Body of pancreas (tissue), 4 donors: ENCODE data around the gene WFIKKN1. TPM values are rescaled to one million over a fixed set of nuclear protein-coding genes. Genes with fewer than 3 reads are reported as not detected.
A peak's percentile ranks its signal among the peaks of the same experiment; 100 is the strongest.

Experiments
- ATAC-seq: fragments of 150-250 bp; one replicate; pipeline ENCODE4 v1.9.1; 2016
- DNase-seq, 4 donors: peaks; one replicate each; pipeline ENCODE4 v3.0.0-alpha.2; 2019
- H3K27ac ChIP-seq, 4 donors: fragments of 200-600 bp; sonication (generic); 1 replicate in 3 of 4; 2 replicates in 1 of 4; pipeline versions ENCODE4 v1.5.1 to v1.6.1; 2016 to 2019; ENCODE audit warnings: mild to moderate bottlenecking in 1 of 4, mixed read lengths in 1 of 4, moderate library complexity in 1 of 4
- H3K27me3 ChIP-seq, 2 donors: fragments of 200-600 bp; sonication (generic); one replicate each; pipeline ENCODE4 v1.6.0; 2016; ENCODE audit warnings: mild to moderate bottlenecking in 1 of 2
- H3K36me3 ChIP-seq, 2 donors: fragments of 200-600 bp; sonication (generic); replicated peaks in 1 of 2; 2 replicates each; pipeline ENCODE4 v1.5.1; 2016; ENCODE audit warnings: low read depth in 2 of 2; ENCODE audit not compliant: insufficient read depth in 1 of 2
- H3K4me1 ChIP-seq: fragments of 200-600 bp; sonication (generic); one replicate; pipeline ENCODE4 v1.6.0; 2016
- H3K4me3 ChIP-seq, 2 donors: fragments of 200-600 bp; sonication (generic); 1 replicate in 1 of 2; 2 replicates in 1 of 2; pipeline ENCODE4 v1.5.1; 2016 to 2019
- H3K9me3 ChIP-seq, 3 donors: fragments of 200-600 bp; sonication (generic); 1 replicate in 2 of 3; 2 replicates in 1 of 3; pipeline ENCODE4 v1.5.1; 2016
- POLR2A ChIP-seq, 3 donors: fragments of 450-650 bp; IDR thresholded peaks; one replicate each; pipeline ENCODE4 v1.6.1; 2016; ENCODE audit warnings: antibody characterized with exemption in 3 of 3, mild to moderate bottlenecking in 2 of 3
- WGBS, 2 donors: methylation state at CpG; one replicate each; pipeline ENCODE4 v1.1.5; 2017; 5-methylcytosine and 5-hydroxymethylcytosine counted together
- intact Hi-C: fragments of 100-400 bp; cut with DNase I; formaldehyde crosslinking; loops from one replicate; pipeline ENCODE4 v1.15.1; 2023
- total RNA-seq, 2 donors: library from RNA; depleted of rRNA; stranded (reverse); fragments of >200 nt; gene quantifications; one replicate each; pipeline ENCODE4 v1.1.0, GENCODE V29; 2016
- TF ChIP-seq, protein P1 (sequence below), 7 experiments: fragments of 450-650 bp in 4 of 7; fragments of 200-600 bp in 3 of 7; sonication (generic) in 3 of 7; IDR thresholded peaks; one replicate each; pipeline ENCODE4 v1.5.1; 2016 to 2019; ENCODE audit warnings: antibody characterized with exemption in 7 of 7

The WFIKKN1 gene
- total RNA-seq, 2 donors from 2014 or later, result 3.9 to 5.6 TPM

DNA sequence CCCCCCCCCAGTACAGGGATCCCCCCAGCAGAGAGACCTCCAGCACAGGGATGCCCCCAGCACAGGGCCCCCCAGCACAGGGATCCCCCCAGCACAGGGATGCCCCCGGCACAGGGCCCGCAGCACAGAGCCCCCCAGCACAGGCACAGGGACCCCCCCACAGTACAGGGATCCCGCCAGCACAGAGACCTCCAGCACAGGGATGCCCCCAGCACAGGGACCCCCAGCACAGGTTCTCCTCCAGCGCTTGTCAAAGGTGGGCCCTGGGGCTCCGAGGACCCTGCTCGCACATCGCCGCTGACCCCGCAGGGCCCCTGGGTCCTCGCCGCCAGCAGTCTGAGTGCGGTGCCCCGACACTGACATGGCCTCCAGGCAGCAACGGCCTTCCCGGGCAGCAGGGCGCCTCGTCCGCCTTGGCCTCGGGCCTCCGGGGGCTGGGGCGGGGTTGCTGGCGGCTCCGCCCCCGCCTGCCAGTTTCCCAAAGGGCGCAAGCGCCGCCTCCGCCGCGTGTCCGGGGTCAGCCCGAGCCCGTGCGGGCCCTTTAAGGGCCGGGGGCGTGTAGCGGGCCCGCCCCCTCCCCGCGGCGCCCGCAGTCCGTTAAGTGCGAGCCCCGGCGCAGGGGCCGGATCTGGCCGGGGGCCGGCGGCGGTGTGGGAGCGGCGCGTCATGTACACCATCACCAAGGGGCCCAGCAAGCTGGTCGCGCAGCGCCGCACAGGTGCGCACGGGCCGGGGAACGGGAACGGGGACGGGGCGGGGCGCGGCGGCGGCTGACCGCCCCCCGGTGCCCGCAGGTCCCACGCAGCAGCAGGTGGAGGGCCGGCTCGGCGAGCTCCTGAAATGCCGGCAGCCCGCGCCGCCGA is 10.8 kb downstream of the WFIKKN1 start, which contains the start of gene MCRIP2:
Gene MCRIP2 (plus strand): TSS at position 503 of the 863 bp plus-strand sequence. CDS start 164 bp downstream, at position 667.
- Histone ChIP-seq H3K36me3 (no peaks in the 10 kb centered on the region), H3K4me3 (peak within 1 kb of the TSS; percentile 39 to 47), H3K27ac (peak within 1 kb of the TSS; percentile 84 to 97 (median 91)), H3K9me3 (no peaks in the 10 kb centered on the region), H3K4me1 (peaks cover 68% of the 10 kb centered on the region), H3K27me3 (no peaks in the 10 kb centered on the region)
- DNase-seq, result peak; percentile 89 to 93 (median 92)
- 0% methylated on average over 69 of the region's 81 CpGs; no CpG with 5 or more reads in 1 of the 2 donors for WGBS, 2 donors
- intact Hi-C loops, result no loop called here
- ATAC-seq, result peak; percentile 68
- TF ChIP-seq, protein P1, sequence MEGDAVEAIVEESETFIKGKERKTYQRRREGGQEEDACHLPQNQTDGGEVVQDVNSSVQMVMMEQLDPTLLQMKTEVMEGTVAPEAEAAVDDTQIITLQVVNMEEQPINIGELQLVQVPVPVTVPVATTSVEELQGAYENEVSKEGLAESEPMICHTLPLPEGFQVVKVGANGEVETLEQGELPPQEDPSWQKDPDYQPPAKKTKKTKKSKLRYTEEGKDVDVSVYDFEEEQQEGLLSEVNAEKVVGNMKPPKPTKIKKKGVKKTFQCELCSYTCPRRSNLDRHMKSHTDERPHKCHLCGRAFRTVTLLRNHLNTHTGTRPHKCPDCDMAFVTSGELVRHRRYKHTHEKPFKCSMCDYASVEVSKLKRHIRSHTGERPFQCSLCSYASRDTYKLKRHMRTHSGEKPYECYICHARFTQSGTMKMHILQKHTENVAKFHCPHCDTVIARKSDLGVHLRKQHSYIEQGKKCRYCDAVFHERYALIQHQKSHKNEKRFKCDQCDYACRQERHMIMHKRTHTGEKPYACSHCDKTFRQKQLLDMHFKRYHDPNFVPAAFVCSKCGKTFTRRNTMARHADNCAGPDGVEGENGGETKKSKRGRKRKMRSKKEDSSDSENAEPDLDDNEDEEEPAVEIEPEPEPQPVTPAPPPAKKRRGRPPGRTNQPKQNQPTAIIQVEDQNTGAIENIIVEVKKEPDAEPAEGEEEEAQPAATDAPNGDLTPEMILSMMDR (IDR thresholded peaks at IDR 0.05), result no peak
- peak; percentile 63 to 79 (median 76) for TF ChIP-seq POLR2A (IDR thresholded peaks at IDR 0.05)

DNA sequence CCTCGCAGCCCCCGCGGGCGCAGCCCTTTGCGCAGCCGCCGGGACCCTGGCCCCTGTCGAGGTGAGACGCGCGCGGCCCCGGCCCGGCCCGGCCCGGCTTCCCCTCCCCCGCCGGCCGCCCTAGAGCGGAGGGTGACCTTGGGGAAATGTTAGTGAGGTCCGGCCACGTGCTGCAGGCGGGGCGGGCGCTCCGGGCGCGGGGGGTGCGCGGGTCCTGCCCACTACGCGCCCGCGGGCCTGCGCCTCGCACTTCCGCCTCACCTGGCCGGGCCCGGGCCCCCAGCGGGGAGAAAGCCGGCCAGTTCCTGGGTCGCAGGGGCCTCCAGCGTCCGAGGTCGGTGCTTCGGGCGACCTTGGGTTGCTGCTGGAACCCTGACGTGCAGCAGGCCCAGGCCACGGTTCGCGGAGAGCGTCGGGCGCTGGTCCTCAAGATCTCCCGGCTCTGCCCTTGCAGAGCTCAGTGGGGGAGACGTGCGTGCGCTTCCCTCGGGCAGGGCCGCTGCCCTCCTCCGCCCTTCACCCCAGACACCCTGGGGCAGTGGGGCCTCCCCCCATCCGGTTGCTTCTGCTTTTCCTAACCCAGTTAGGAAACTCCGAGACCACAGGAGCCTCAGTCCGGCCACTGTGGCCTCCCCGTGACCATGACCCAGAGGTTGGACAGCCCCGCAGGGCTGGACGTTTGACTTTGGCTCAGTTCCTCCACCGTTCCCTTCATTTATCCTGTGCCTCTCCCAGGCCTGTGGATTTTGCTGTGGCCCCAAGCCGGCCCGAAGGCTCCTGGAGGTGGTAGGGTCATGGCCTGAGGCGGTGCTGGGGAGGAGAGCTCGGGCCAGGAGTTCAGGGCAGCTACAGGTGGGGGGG is 11.6 kb downstream of the WFIKKN1 start:
- peak overlapping the region; percentile 39 to 47 for H3K4me3 ChIP-seq
- intact Hi-C loops, result no loop called here

DNA sequence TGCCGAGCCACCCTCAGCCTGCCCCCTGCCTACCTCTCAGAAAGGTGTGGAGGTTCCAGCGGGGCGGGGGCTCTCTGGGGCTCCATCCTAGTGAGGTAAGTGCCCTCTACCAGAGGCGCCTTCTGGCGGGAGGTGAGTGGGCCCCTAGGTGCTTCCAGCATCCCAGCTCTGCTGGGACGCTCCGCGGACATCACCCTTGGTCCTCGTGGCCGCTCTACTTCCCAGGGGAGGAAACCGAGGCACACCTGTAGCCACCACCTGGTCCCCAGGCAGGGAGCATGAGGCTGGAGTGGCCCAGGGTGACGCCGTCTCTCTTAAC is 12.2 kb downstream of the WFIKKN1 start:
- peak in 1 of 4 donors; percentile 38 for DNase-seq
- ATAC-seq, result no peak
- peak overlapping the region; percentile 84 to 97 (median 91) for H3K27ac ChIP-seq
- peaks cover 74% of the 10 kb centered on the region for H3K4me1 ChIP-seq
- no peaks in the 10 kb centered on the region for H3K36me3 ChIP-seq
- no peaks in the 10 kb centered on the region for H3K27me3 ChIP-seq
- no peak overlapping the region for H3K4me3 ChIP-seq
- intact Hi-C loops, result no loop called here
- TF ChIP-seq POLR2A (IDR thresholded peaks at IDR 0.05), result no peak
- TF ChIP-seq, protein P1 (IDR thresholded peaks at IDR 0.05), result no peak
- no peaks in the 10 kb centered on the region for H3K9me3 ChIP-seq
- 68 to 79% methylated on average over 4 to 8 of the region's 13 CpGs for WGBS, 2 donors

More for the DNA sequence above, 11.6 kb downstream of the WFIKKN1 start:
- Histone ChIP-seq H3K27ac (peak overlapping the region; percentile 84 to 97 (median 91)), H3K4me1 (peaks cover 74% of the 10 kb centered on the region), H3K27me3 (no peaks in the 10 kb centered on the region), H3K36me3 (no peaks in the 10 kb centered on the region), H3K9me3 (no peaks in the 10 kb centered on the region)
- 3% methylated on average over 6 to 62 of the region's 72 CpGs for WGBS, 2 donors
- ATAC-seq (peak; percentile 77), DNase-seq (peak; percentile 85 to 90 (median 88))
- TF ChIP-seq, protein P1 (IDR thresholded peaks at IDR 0.05), result peak in 1 of 7 experiments; percentile 4
- TF ChIP-seq POLR2A (IDR thresholded peaks at IDR 0.05), result peak; percentile 20 to 62 (median 59)

DNA sequence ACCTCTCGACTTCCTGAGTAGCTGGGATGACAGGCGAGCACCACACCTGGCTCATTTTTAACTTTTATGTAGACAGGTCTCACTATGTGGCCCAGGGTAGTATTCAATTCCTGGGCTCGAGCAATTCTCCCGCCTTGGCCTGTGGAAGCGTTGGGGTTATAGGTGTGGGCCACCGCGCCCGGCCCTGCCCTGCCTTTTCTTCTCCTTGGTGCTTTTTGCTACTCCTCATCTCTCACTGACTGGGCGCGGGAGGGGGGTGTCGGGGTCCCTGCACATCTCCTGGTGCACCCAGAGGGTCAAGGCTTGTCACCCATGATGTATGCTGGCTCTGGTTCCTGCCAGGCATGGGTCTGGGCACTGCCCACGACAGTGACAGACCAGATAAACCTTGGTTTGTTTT is 13.8 kb downstream of the WFIKKN1 start:
- Histone ChIP-seq H3K36me3 (no peaks in the 10 kb centered on the region), H3K27me3 (no peaks in the 10 kb centered on the region), H3K4me3 (no peak overlapping the region), H3K27ac (peak overlapping the region in 2 of 4 donors; percentile 95 to 96), H3K4me1 (peaks cover 83% of the 10 kb centered on the region), H3K9me3 (no peaks in the 10 kb centered on the region)
- TF ChIP-seq POLR2A (IDR thresholded peaks at IDR 0.05), result no peak
- TF ChIP-seq, protein P1 (IDR thresholded peaks at IDR 0.05), result no peak
- ATAC-seq (no peak), DNase-seq (no peak)
- WGBS, 2 donors, result 87 to 88% methylated on average over 6 to 12 of the region's 12 CpGs
- intact Hi-C loops, result no loop called here
